CD14-positive monocyte (primary cell): ENCODE results near the gene SERPINB2. TPM values are rescaled to one million over a fixed set of nuclear protein-coding genes. Genes with fewer than 3 reads are reported as not detected.

Experiments
- DNase-seq, 3 donors: peaks; one replicate each; pipeline ENCODE4 v3.0.0-alpha.2; 2011 to 2022
- H2AFZ ChIP-seq: 2 replicates; pipeline ENCODE4 v1.6.0; 2012; ENCODE audit warnings: mild to moderate bottlenecking, low read depth, low read length, inconsistent platforms; ENCODE audit not compliant: insufficient read depth, poor library complexity, severe bottlenecking
- H3K27ac ChIP-seq, 2 donors: 1 replicate in 1 of 2; 2 replicates in 1 of 2; pipeline ENCODE4 v1.5.1; 2012 to 2013; ENCODE audit warnings: low read length in 2 of 2, control low read depth in 1 of 2, inconsistent platforms in 1 of 2, low read depth in 1 of 2, mild to moderate bottlenecking in 1 of 2
- H3K27me3 ChIP-seq, 2 donors: one replicate each; pipeline versions ENCODE4 v1.6.0 to v1.6.1; 2011 to 2013; ENCODE audit warnings: low read length in 2 of 2; ENCODE audit not compliant: control insufficient read depth in 2 of 2, insufficient read depth in 2 of 2
- H3K36me3 ChIP-seq, 2 donors: replicated peaks in 1 of 2; 1 replicate in 1 of 2; 2 replicates in 1 of 2; pipeline versions ENCODE4 v1.5.1 to v1.6.1; 2012 to 2013; ENCODE audit warnings: low read length in 2 of 2, control low read depth in 1 of 2, inconsistent platforms in 1 of 2, mild to moderate bottlenecking in 1 of 2; ENCODE audit not compliant: insufficient read depth in 2 of 2, control insufficient read depth in 1 of 2
- H3K4me1 ChIP-seq, 2 donors: 1 replicate in 1 of 2; 2 replicates in 1 of 2; pipeline versions ENCODE4 v1.5.1 to v1.6.1; 2012 to 2013; ENCODE audit warnings: low read length in 2 of 2, control low read depth in 1 of 2, inconsistent platforms in 1 of 2, mild to moderate bottlenecking in 1 of 2, moderate library complexity in 1 of 2; ENCODE audit not compliant: insufficient read depth in 2 of 2, control insufficient read depth in 1 of 2
- H3K4me2 ChIP-seq: replicated peaks from 2 replicates; pipeline ENCODE3; 2012; ENCODE audit warnings: low read length, moderate library complexity, mild to moderate bottlenecking; ENCODE audit not compliant: poor library complexity, severe bottlenecking; ENCODE audit errors: extremely low read depth
- H3K4me3 ChIP-seq, 3 experiments: fragments of 200-600 bp in 1 of 3; sonication (generic) in 1 of 3; replicated peaks in 1 of 3; 1 replicate in 2 of 3; 2 replicates in 1 of 3; pipeline ENCODE4 v1.5.1; 2011 to 2013; ENCODE audit warnings: low read length in 3 of 3, mild to moderate bottlenecking in 3 of 3, control low read depth in 2 of 3, low read depth in 2 of 3, inconsistent platforms in 1 of 3, moderate library complexity in 1 of 3
- H3K79me2 ChIP-seq: 2 replicates; pipeline ENCODE4 v1.6.0; 2012; ENCODE audit warnings: mild to moderate bottlenecking, control low read depth, inconsistent platforms, low read length, moderate library complexity; ENCODE audit not compliant: insufficient read depth
- H3K9ac ChIP-seq: 2 replicates; pipeline ENCODE4 v1.6.0; 2017; ENCODE audit warnings: low read length, mild to moderate bottlenecking; ENCODE audit not compliant: insufficient read depth, poor library complexity, severe bottlenecking
- H3K9me3 ChIP-seq, 2 donors: replicated peaks in 1 of 2; 1 replicate in 1 of 2; 2 replicates in 1 of 2; pipeline versions ENCODE4 v1.5.1 to v1.6.1; 2012 to 2013; ENCODE audit warnings: low read length in 2 of 2, control low read depth in 1 of 2; ENCODE audit not compliant: control insufficient read depth in 1 of 2, insufficient read depth in 1 of 2
- H4K20me1 ChIP-seq: 2 replicates; pipeline ENCODE4 v1.6.0; 2012; ENCODE audit warnings: mild to moderate bottlenecking, low read length, control low read depth, moderate library complexity; ENCODE audit not compliant: insufficient read depth
- H3K27ac Mint-ChIP-seq, 7 donors: one replicate each; pipeline ENCODE4 v1.8.0; 2020; ENCODE audit warnings: mild to moderate bottlenecking in 7 of 7, mixed read lengths in 7 of 7, moderate library complexity in 6 of 7, inconsistent platforms in 2 of 7
- H3K27me3 Mint-ChIP-seq, 3 donors: one replicate each; pipeline ENCODE4 v1.8.0; 2021 to 2022; ENCODE audit warnings: low read depth in 3 of 3, mild to moderate bottlenecking in 3 of 3, mixed read lengths in 3 of 3, moderate library complexity in 3 of 3, inconsistent platforms in 1 of 3
- H3K36me3 Mint-ChIP-seq, 2 donors: one replicate each; pipeline ENCODE4 v1.8.0; 2020; ENCODE audit warnings: mixed read lengths in 2 of 2, inconsistent platforms in 1 of 2, mild to moderate bottlenecking in 1 of 2
- H3K4me1 Mint-ChIP-seq: one replicate; pipeline ENCODE4 v1.8.0; 2020; ENCODE audit warnings: mild to moderate bottlenecking, mixed read lengths
- H3K4me3 Mint-ChIP-seq, 2 donors: one replicate each; pipeline ENCODE4 v1.8.0; 2020; ENCODE audit warnings: mild to moderate bottlenecking in 2 of 2, mixed read lengths in 2 of 2, moderate library complexity in 1 of 2
- H3K9me3 Mint-ChIP-seq, 7 donors: one replicate each; pipeline ENCODE4 v1.8.0; 2020 to 2022; ENCODE audit warnings: mixed read lengths in 7 of 7, mild to moderate bottlenecking in 6 of 7, moderate library complexity in 6 of 7, inconsistent platforms in 2 of 7
- WGBS: methylation state at CpG from one replicate; pipeline ENCODE4 v1.1.5; 2013; ENCODE audit warnings: missing lambda C conversion rate; ENCODE audit not compliant: insufficient coverage; 5-methylcytosine and 5-hydroxymethylcytosine counted together
- intact Hi-C, 2 donors: fragments of 100-400 bp; cut with micrococcal nuclease; formaldehyde crosslinking; loops; one replicate each; pipeline versions ENCODE4 v1.15.0 to v1.15.1; 2023
- polyA plus RNA-seq, 3 donors: library from polyadenylated mRNA; depleted of rRNA in 1 of 3; unstranded in 2 of 3; stranded (reverse) in 1 of 3; fragments of 300-500 nt in 2 of 3; fragments of >200 nt in 1 of 3; fragmentation: Illumina TruSeq in 2 of 3; gene quantifications; 1 replicate in 2 of 3; 2 replicates in 1 of 3; pipeline ENCODE4 v1.2.3, GENCODE V29; 2012 to 2021
- TF ChIP-seq, protein P1 (sequence below): fragments of 200-600 bp; IDR thresholded peaks from one replicate; pipeline ENCODE4 v1.8.0; 2022; ENCODE audit warnings: antibody characterized with exemption, mild to moderate bottlenecking

SERPINB2 gene
- polyA plus RNA-seq, 3 donors: 14.3 to 60.9 (median 19.9) TPM

DNA sequence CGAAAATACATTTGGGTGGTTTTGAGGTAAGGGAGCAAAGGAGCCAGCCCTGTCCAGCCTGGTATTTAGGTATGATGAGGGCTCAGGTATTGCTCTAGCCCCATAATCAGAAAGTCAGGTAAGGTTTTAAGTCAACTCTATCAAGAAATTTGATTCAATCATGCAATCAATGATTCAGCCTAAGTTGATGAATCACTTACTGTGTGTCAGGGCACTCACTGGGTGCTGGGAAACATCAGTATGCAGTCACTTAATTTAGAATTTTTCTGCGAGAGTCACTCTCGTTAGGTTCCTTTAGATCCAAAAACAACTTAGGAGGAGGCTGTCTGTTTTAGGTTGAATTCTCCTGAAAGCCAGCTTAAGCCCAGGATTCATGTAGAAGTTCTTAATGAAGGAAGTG, 17.7 kb upstream of the SERPINB2 start:
- TF ChIP-seq, protein P1, sequence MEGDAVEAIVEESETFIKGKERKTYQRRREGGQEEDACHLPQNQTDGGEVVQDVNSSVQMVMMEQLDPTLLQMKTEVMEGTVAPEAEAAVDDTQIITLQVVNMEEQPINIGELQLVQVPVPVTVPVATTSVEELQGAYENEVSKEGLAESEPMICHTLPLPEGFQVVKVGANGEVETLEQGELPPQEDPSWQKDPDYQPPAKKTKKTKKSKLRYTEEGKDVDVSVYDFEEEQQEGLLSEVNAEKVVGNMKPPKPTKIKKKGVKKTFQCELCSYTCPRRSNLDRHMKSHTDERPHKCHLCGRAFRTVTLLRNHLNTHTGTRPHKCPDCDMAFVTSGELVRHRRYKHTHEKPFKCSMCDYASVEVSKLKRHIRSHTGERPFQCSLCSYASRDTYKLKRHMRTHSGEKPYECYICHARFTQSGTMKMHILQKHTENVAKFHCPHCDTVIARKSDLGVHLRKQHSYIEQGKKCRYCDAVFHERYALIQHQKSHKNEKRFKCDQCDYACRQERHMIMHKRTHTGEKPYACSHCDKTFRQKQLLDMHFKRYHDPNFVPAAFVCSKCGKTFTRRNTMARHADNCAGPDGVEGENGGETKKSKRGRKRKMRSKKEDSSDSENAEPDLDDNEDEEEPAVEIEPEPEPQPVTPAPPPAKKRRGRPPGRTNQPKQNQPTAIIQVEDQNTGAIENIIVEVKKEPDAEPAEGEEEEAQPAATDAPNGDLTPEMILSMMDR: no peak
- no peak overlapping the region for H3K4me3 ChIP-seq
- H3K9ac ChIP-seq: peak overlapping the region; percentile 44
- H2AFZ ChIP-seq: no peak overlapping the region
- peak overlapping the region; percentile 32 to 70 for H3K4me3 Mint-ChIP-seq
- intact Hi-C loops: no loop called here
- peaks cover 0 to 3% (median 0%) of the 10 kb centered on the region in 3 donors for H3K27me3 Mint-ChIP-seq
- peaks cover 22 to 24% of the 10 kb centered on the region in 2 donors for H3K4me1 ChIP-seq
- peak overlapping the region; percentile 90 to 99 (median 97) for H3K27ac Mint-ChIP-seq
- H3K79me2 ChIP-seq: no peaks in the 10 kb centered on the region
- peak overlapping the region; percentile 88 to 94 for H3K27ac ChIP-seq
- no peaks in the 10 kb centered on the region for H3K36me3 ChIP-seq
- H3K4me2 ChIP-seq: peak overlapping the region; percentile 14
- H3K9me3 ChIP-seq: no peaks in the 10 kb centered on the region
- H3K4me1 Mint-ChIP-seq: peaks cover 30% of the 10 kb centered on the region
- H3K36me3 Mint-ChIP-seq: no peaks in the 10 kb centered on the region
- DNase-seq: peak; percentile 65 to 88 (median 87)
- WGBS: no CpG with 5 or more reads among the region's 3 CpGs
- H3K9me3 Mint-ChIP-seq: peaks cover 0 to 12% (median 0%) of the 10 kb centered on the region in 7 donors
- H4K20me1 ChIP-seq: no peaks in the 10 kb centered on the region
- H3K27me3 ChIP-seq: no peaks in the 10 kb centered on the region

DNA sequence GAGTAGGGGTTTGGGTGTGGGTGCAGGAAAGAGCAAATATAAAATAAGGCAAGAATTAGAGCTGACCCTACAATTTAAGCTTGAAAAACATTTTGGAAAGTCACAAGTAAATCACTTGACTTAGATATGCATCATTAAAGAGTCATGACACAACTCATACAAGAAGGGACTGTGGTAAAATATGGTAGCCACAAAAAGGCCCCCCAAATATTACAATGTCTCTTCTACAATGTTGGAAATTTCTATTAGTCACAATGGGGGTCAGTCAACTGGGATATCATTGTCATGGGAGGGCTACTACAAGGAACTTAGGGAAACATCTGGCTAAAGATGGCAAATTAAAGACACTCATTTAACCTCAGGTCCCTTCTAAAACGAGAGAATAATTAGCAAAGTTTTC, 15.7 kb upstream of the SERPINB2 start:
- no peak overlapping the region for H3K27ac Mint-ChIP-seq
- H3K27me3 ChIP-seq: no peaks in the 10 kb centered on the region
- no peak overlapping the region for H3K9ac ChIP-seq
- H3K9me3 Mint-ChIP-seq: peaks cover 0 to 15% (median 0%) of the 10 kb centered on the region in 7 donors
- H3K4me3 Mint-ChIP-seq: no peak overlapping the region
- intact Hi-C loops: no loop called here
- no peaks in the 10 kb centered on the region for H3K36me3 ChIP-seq
- no peak overlapping the region for H3K27ac ChIP-seq
- TF ChIP-seq, protein P1: no peak
- DNase-seq: peak in 1 of 3 donors; percentile 67
- no CpG with 5 or more reads among the region's 1 CpG for WGBS
- H3K4me2 ChIP-seq: no peak overlapping the region
- H3K4me1 Mint-ChIP-seq: peaks cover 30% of the 10 kb centered on the region
- no peaks in the 10 kb centered on the region for H3K9me3 ChIP-seq
- peaks cover 0 to 3% (median 0%) of the 10 kb centered on the region in 3 donors for H3K27me3 Mint-ChIP-seq
- no peak overlapping the region for H2AFZ ChIP-seq
- H3K4me3 ChIP-seq: no peak overlapping the region
- peaks cover 22 to 24% of the 10 kb centered on the region in 2 donors for H3K4me1 ChIP-seq
- H3K79me2 ChIP-seq: no peaks in the 10 kb centered on the region
- no peaks in the 10 kb centered on the region for H4K20me1 ChIP-seq
- H3K36me3 Mint-ChIP-seq: no peaks in the 10 kb centered on the region
